ENCODE measurements around the gene SORCS2.

DNA sequence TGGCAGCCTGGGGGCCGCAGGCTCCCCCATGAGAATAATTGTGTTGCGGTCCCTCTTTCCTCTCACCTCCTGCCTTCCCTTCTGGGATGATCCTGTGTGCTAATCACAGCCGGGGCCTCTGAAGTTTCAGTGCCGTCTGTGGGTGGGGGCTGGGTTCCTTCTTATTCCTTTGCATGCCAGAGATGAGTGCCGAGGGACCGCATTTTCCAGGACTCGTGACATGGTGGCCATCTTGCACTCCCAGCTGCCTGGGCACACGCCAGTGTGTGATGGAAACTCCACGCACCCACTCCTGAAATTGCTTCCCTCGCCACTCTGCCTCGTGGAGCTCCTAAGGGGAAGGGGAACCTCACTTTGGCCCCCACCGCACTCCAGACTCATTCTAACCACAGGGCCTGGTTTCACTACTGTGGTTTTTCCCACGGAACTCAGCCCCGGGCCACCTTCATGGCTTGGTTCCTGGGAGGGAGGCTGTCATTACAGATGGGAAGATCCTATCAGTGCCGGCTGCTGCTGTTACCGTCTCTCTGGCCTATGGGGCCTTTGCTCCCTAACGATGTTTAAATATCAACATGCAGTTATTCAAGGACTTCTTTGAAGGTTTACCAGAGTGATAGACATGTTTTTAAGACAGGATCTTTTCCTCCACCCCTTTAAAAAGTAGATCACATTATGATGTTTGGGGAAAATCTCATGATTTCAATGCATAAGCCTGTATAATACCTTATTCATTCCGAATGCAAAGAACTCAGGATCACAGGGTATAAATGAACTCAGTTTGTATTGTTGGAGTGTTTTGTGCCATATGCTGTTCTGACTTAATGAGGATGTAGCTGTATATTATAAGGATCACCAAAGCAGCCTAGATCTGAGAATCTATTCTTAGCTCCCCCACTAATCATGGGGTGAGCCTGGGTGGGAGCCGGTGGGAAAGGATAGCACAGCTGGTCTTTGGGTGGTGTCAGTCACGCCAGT, 89.6 kb downstream of the SORCS2 start:
- TF ChIP-seq REST (IDR thresholded peaks at IDR 0.05; ENCODE audit: insufficient read depth in 1 of 2, low read depth in 2 of 2, low read length in 2 of 2) (no peak), SIN3A (IDR thresholded peaks at IDR 0.05; ENCODE audit: borderline replicate concordance, insufficient read depth, low read length) (0 out of 2 replicates have a peak, but pooled peaks have one; percentile 78), POLR2AphosphoS5 (IDR thresholded peaks at IDR 0.05; ENCODE audit: low read depth, low read length) (no peak), TAF1 (IDR thresholded peaks at IDR 0.05; ENCODE audit: borderline replicate concordance, insufficient read depth, low read length) (no peak), FOXP2 (optimal IDR thresholded peaks at IDR 0.05; ENCODE audit: borderline replicate concordance, extremely low read depth, extremely low read length, insufficient read depth) (no peak)

All from PFSK-1 (cell line).